GM23338 (cell line): ENCODE results near the gene GSX2.

Source experiments
- ETS1 ChIP-seq: IDR thresholded peaks from 2 replicates; pipeline ENCODE4 v1.6.1; 2016; ENCODE audit warnings: antibody characterized with exemption
- EZH2 ChIP-seq: fragments of 200-600 bp; sonication (generic); IDR thresholded peaks from one replicate; pipeline ENCODE4 v1.8.0; 2017; ENCODE audit warnings: antibody characterized with exemption, mild to moderate bottlenecking, low read depth; ENCODE audit not compliant: unreplicated experiment
- EZH2phosphoT487 ChIP-seq: fragments of 200-600 bp; sonication (generic); IDR thresholded peaks from one replicate; pipeline ENCODE4 v1.8.1; 2018; ENCODE audit warnings: antibody characterized with exemption; ENCODE audit not compliant: unreplicated experiment
- NANOG ChIP-seq: IDR thresholded peaks from 2 replicates; pipeline ENCODE4 v1.6.1; 2016; ENCODE audit warnings: antibody characterized with exemption, borderline replicate concordance
- POLR2AphosphoS5 ChIP-seq: IDR thresholded peaks from 2 replicates; pipeline ENCODE4 v1.6.1; 2016; ENCODE audit warnings: antibody characterized with exemption, low read depth
- REST ChIP-seq: IDR thresholded peaks from one replicate; pipeline ENCODE4 v1.6.1; 2018; ENCODE audit warnings: antibody characterized with exemption; ENCODE audit not compliant: unreplicated experiment
- TF ChIP-seq, protein P1 (sequence below), 2 experiments: fragments of 200-600 bp in 1 of 2; sonication (generic) in 1 of 2; conservative IDR thresholded peaks; 2 replicates each; pipeline versions ENCODE4 v1.5.1 to v1.6.1; 2016 to 2017; ENCODE audit warnings: antibody characterized with exemption in 2 of 2, low read depth in 2 of 2, mild to moderate bottlenecking in 2 of 2, moderate library complexity in 1 of 2

GRCh38 chr4:54063229-54063628 lies 36.7 kb upstream of the GSX2 start:
- TF ChIP-seq, protein P1, sequence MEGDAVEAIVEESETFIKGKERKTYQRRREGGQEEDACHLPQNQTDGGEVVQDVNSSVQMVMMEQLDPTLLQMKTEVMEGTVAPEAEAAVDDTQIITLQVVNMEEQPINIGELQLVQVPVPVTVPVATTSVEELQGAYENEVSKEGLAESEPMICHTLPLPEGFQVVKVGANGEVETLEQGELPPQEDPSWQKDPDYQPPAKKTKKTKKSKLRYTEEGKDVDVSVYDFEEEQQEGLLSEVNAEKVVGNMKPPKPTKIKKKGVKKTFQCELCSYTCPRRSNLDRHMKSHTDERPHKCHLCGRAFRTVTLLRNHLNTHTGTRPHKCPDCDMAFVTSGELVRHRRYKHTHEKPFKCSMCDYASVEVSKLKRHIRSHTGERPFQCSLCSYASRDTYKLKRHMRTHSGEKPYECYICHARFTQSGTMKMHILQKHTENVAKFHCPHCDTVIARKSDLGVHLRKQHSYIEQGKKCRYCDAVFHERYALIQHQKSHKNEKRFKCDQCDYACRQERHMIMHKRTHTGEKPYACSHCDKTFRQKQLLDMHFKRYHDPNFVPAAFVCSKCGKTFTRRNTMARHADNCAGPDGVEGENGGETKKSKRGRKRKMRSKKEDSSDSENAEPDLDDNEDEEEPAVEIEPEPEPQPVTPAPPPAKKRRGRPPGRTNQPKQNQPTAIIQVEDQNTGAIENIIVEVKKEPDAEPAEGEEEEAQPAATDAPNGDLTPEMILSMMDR (conservative IDR thresholded peaks at IDR 0.05; ENCODE audit: low read depth in 2 of 2): no peak
- TF ChIP-seq EZH2 (no peak), ETS1 (no peak), REST (no peak), NANOG (no peak), POLR2AphosphoS5 (no peak), EZH2phosphoT487 (no peak)
